A549 treated with CORT108297 at 1 μM for 4 hours (cell line): Measurements from ENCODE around the gene XPC. TPM values are rescaled to one million over a fixed set of nuclear protein-coding genes. Genes with fewer than 3 reads are reported as not detected.

Experiments used
- total RNA-seq: library from RNA; stranded (reverse); fragments of 200-300 nt; extraction: Qiagen RNA extraction; gene quantifications from 5 replicates; pipeline ENCODE4 v1.2.3, GENCODE V29; 2022

Gene XPC
- total RNA-seq, result 27.1 to 35.0 TPM (median 31.8 TPM) in 5 replicates

DNA sequence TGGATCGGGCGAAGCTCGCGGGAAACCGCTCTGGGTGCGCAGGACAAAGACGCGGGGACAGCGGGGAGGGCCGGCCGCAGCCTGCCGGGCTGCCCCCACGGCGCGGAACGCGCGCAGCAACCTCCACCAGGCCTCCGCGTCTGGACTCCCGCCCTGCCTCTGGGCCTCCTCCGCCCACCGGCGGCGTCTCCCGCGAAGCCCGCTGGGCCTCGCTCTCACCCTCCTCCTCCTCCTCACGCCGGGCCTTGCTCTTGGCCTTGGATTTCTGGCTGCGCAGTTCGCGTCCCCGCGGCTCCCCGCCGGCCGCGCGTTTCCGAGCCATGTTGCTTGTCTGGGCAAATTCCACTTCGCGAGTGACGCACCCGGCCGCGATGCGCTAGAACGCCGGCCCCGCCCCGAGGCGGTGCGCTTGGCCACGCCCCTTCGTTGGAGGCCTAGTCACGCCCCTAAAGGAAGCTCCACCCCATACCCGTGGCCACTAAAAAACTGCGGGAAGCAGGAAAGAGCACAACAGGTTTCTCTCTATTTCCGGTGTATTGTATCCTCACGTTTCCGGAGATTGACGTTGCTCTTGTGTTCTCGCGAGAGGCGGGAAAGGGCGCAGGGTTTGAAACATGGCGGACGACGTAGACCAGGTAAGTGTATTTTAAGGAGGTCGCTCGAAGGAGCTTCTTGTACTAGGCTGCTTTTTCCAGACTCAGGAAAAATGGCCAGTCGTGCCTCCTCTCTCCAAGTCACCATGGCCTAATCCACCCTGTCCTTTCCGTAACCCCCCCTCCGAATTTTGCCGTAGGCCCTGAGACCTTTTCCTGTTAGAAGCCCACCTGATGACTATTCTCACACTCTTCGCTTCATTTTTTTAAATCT lies at the start of gene XPC, which contains the start of gene LSM3:
Gene XPC, minus strand, starts transcription at position 355 of the 867 bp plus-strand sequence. Its CDS starts 33 bp downstream, at position 322.
Gene LSM3, plus strand, starts transcription at position 571 of the 867 bp plus-strand sequence. Its CDS starts 44 bp downstream, at position 615.

DNA sequence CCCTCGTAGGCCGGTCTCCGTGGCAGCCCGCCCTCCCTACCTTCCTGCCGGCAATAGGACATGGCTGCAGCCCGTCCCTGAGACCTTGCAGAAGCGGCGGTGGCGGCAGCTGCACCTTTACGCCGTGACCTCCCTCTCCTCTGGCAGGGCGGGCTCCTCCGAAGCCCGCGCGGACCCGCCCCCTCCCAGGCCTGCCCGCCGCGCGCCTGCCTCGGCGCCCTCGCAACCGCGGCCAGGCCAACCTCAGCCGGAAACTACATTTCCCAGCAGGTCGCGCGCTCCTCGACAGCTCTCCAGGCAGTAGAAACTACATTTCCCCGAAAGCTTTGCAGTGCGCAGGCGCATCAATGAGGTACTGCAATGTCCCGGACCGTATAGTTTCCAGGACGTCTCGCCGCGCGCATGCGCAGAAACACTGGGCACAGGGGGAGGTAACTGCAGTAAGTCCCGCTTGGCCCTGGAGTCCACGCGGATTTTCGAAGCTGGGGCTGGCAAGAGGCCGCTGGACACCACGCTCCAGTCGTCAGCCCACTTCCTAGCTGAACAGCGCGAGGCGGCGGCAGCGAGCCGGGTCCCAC lies 53.7 kb downstream of the XPC start, which contains the start of the genes CHCHD4 and TMEM43:
Gene CHCHD4, minus strand, starts transcription at position 256 of the 578 bp plus-strand sequence. Its CDS starts 194 bp downstream, at position 62.
Gene TMEM43, plus strand, starts transcription at position 438 of the 578 bp plus-strand sequence. CDS start 142 bp downstream, outside the sequence.

Other genes with a start within 250 kb of the XPC start
- gene CHCHD4, start 53.7 kb downstream of the XPC start, total RNA-seq, result 36.6 to 42.3 TPM (median 38.6 TPM) in 5 replicates
- gene TMEM43, start 53.5 kb downstream of the XPC start, total RNA-seq, result 79.5 to 91.2 TPM (median 86.5 TPM) in 5 replicates
- gene LSM3, start 216 bp upstream of the XPC start, total RNA-seq, result 19.4 to 27.9 TPM (median 20.5 TPM) in 5 replicates
- gene SLC6A6, start 224.0 kb upstream of the XPC start, total RNA-seq, result 71.4 to 97.2 TPM (median 92.2 TPM) in 5 replicates